Effector CD8-positive, alpha-beta T cell (primary cell): Measurements from ENCODE around the gene MYOM1.

Experiments
- DNase-seq: peaks from one replicate; lab custom pipeline; 2025; lab: John Stamatoyannopoulos, UW

MYOM1 gene

DNA sequence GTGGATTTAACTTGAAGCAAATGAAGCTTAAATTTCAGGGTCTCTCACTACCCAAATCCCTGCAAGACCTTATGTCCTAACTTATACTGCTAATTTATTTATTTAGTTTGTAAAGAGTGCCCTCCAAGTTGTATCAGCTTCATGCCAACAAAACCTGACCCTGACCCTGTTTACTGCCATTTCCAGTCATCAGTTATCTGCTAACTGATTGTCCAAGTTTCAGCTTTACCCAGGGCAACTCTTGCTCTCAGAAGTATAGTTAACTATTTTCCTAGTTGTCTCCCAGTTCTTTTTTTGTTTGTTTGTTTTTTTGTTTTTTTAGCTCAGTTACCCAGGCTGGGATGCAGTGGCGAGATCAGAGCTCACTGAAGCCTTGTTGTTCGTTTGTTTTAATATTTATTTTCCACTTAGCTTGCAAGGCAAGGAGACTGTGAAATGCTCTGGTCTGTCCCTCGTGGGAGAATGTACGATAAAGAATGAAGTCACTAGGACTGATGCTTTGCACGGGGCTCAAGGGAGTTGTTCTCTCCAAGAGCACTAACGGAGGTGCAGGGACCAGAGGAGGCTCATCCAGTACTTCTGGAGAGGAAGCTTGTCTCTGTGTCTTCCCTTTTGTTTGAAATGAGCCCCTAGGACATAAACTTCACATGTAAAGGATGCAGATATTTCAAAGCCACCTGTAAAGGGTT lies 35.3 kb downstream of the MYOM1 start:
- no peak for DNase-seq

GRCh38 chr18:3183103-3183717 lies 36.6 kb downstream of the MYOM1 start:
- no peak for DNase-seq

DNA sequence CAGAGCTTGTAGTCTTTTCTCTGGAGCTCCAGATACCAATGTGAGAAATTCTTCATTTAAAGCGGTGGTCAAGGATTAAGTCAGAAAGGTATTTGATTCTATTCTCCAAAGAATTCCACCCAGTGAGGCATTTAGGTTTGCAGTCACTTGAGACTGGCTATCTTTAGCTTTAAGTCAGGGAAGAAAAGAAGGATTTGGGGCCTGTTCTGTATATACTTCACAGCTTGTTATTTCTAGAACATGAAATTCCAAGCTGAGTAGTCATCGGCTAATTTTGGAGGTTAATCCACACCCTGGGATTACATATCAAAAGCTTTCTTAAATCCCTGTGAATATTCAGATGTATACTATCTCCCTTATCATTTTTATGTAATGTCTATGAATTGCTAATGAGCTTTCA lies 39.4 kb downstream of the MYOM1 start:
- no peak for DNase-seq

DNA sequence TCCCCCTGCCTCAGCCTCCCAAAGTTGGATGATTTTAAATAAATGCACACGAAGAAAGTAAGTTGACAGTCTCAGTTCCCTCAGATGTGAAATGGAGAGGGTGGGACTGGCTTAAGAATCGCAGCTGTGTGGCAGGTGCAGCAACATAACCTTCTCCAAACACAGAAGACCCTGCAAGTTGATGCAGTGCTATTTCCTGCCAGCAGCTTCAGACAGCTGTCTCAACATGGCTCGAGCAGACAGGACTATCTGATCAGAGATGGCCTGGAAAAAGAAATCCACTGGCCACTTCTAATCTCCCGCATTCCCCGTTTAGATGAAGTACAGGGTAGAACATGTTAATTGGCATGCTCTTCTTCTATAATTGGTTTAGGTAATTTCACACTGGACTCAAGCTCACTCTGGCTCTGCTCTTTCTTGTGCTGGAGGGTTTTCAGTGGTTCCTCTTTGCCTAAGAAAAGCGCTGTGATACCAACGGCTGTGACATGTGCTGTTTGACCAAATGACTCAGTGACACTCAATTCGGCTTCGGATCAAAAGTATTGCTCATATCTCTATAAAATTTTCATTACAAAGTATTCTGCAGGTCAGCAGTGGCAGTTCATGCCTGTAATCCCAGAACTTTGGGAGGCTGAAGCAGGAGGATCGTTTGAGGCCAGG lies 40.2 kb downstream of the MYOM1 start:
- no peak for DNase-seq

DNA sequence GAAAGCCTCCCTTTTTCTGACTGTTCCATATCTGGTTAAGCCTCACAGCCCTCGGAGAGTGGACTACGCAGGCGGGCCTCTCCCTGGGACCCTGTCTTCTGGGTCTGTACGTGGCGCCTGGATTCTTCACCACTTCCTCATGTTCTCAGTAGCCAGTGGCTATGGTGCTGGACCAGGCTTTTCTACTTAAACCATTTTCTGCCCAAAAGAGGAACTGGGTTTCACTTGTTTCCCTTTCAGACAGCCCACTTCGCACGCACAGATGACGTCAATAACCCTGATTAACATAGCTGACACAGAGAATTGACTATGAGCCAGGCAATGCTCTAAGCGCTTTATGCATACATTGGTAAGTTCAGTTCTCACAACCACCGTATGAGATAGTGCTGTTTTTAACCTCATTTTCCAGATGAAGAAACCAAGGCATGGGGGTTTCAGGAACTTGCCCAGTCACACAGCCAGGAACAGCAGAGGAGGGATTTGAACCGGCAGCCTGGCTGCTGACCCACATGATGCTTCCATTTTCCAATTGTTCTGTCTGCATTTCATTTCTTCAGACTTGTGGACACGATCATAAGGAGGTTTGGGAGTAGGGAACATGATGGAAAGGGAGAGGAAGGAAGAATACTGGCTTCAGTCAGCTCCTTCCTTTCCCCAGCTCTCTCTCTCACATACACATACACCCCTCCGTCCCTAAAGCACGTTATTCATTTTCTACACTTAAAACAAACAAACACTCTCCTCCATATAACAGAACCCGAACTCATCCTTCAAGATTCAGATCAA lies 41.7 kb downstream of the MYOM1 start:
- no peak for DNase-seq

GRCh38 chr18:3175195-3175758 lies 44.5 kb downstream of the MYOM1 start:
- DNase-seq, result no peak

- no peak for DNase-seq
Observed at GRCh38 chr18:3172097-3172496, 47.7 kb downstream of the MYOM1 start.

DNA sequence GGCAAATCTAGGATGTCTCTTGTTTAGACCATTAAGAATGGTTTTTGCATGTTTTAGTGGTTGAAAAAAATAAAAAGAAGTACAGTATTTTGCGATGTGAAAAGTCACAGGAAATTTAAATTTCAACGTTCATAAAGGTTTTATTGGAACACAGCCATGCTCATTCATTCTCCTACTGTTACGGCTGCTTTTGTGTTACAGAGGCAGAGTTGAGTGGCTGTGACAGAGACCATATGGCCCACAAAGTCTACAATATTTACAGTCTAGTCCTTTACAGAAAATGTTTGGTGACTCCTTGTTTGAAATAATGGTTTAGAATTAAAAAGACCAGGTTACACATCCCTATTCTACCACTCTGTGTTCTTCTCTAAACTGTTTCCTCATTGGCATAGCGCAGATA lies 48.1 kb downstream of the MYOM1 start:
- no peak for DNase-seq

- DNase-seq, result no peak
Observed at GRCh38 chr18:3170441-3171161, 49.2 kb downstream of the MYOM1 start.

GRCh38 chr18:3164381-3164780 lies 55.4 kb downstream of the MYOM1 start:
- no peak for DNase-seq

DNA sequence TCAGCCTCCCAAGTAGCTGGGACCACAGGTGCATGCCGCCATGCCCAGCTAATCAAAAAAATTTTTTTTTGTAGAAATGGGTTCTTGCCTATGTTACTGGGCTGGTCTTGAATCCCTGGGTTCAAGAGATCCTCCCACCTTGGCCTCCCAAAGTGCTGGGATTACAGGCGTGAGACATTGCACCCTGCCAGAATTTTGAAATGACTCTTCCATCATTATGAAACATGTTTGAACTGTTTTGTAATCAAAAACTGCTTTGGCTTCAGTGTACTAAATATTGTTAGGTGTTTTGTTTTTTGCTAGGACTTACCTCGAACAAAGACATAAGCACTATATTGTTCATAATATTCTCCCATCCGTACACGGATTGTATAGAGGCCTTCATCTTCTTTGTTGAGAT lies 55.8 kb downstream of the MYOM1 start:
- no peak for DNase-seq

DNA sequence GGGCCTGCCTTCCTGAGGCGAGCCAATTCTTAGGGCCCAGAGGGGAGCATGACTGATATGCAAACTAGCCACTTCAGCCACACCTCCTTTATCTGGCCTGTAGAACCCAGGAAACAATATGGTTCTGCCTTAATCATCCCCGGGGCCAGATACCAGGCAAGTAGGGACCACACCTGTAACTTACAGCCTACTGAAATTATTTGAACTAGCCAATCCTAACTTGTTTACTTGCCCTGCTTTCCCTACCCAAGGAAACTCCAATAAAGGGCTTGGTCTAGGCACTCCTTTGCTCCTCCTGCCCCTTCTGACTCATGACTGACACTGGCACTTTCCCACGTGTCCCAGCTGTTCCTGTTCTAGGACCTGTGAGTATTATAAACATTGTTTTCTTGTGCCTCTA lies 57.6 kb downstream of the MYOM1 start:
- DNase-seq, result no peak

GRCh38 chr18:3159830-3160229 lies 59.9 kb downstream of the MYOM1 start:
- no peak for DNase-seq

DNA sequence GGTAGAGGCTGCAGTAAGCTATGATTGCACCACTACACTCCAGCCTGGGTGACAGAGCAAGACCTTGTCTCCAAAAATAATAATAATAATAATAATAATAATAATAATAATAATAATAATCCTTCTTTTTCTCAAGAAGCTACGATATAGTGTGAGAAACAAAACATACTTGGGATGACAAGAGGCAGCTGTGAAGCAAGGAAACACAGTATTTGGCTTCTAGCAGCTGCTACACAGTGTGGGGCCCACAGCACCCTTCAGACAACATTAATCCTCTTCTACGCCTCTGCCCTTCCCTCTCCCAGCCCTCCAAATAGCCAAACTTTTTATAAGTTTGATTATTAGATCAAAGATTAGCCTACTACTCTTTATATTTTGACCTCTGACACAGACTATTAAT lies 62.2 kb downstream of the MYOM1 start:
- no peak for DNase-seq

- DNase-seq, result no peak
Observed at GRCh38 chr18:3157086-3157485, 62.7 kb downstream of the MYOM1 start.

GRCh38 chr18:3156325-3156640 lies 63.5 kb downstream of the MYOM1 start:
- no peak for DNase-seq

GRCh38 chr18:3154214-3154613 lies 65.6 kb downstream of the MYOM1 start:
- DNase-seq, result no peak

- no peak for DNase-seq
Observed at GRCh38 chr18:3153107-3153704, 66.6 kb downstream of the MYOM1 start.

GRCh38 chr18:3152294-3152693 lies 67.5 kb downstream of the MYOM1 start:
- DNase-seq, result no peak

- no peak for DNase-seq
Observed at GRCh38 chr18:3151399-3152264, 68.1 kb downstream of the MYOM1 start.
